OCI-LY3 (cell line): ENCODE results near the gene PDE7B.
"Not testable (repeated sequence)": the region's sequence is repeated elsewhere in the genome, so short reads cannot be mapped to it uniquely, and the experiment has no call there.

Experiments used
- EZH2phosphoT487 ChIP-seq: fragments of 200-600 bp; shearing (Covaris generic); IDR thresholded peaks from 2 replicates; pipeline ENCODE4 v1.6.1; 2018; ENCODE audit warnings: antibody characterized with exemption, mixed run types, low read depth
- TF ChIP-seq, protein P1 (sequence below): fragments of 200-600, 300-600 bp; sonication (generic); IDR thresholded peaks from 2 replicates; pipeline ENCODE4 v1.5.1; 2014; ENCODE audit warnings: antibody characterized with exemption, low read length, low read depth

DNA sequence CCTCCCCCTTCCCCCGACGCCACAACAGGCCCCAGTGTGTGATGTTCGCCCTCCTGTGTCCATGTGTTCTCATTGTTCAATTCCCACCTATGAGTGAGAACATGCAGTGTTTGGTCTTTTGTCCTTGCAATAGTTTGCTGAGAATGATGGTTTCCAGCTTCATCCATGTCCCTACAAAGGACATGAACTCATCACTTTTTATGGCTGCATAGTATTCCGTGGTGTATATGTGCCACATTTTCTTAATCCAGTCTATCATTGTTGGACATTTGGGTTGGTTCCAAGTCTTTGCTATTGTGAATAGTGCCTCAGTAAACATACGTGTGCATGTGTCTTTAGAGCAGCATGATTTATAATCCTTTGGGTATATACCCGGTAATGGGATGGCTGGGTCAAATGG is 287.6 kb downstream of the PDE7B start:
- TF ChIP-seq EZH2phosphoT487, result not testable (repeated sequence)
- TF ChIP-seq, protein P1, sequence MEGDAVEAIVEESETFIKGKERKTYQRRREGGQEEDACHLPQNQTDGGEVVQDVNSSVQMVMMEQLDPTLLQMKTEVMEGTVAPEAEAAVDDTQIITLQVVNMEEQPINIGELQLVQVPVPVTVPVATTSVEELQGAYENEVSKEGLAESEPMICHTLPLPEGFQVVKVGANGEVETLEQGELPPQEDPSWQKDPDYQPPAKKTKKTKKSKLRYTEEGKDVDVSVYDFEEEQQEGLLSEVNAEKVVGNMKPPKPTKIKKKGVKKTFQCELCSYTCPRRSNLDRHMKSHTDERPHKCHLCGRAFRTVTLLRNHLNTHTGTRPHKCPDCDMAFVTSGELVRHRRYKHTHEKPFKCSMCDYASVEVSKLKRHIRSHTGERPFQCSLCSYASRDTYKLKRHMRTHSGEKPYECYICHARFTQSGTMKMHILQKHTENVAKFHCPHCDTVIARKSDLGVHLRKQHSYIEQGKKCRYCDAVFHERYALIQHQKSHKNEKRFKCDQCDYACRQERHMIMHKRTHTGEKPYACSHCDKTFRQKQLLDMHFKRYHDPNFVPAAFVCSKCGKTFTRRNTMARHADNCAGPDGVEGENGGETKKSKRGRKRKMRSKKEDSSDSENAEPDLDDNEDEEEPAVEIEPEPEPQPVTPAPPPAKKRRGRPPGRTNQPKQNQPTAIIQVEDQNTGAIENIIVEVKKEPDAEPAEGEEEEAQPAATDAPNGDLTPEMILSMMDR, result not testable (repeated sequence)
